Spleen (tissue), 11 donors: ENCODE measurements around the gene TMTC4. TPM values are rescaled to one million over a fixed set of nuclear protein-coding genes. Genes with fewer than 3 reads are reported as not detected.

Source experiments
- DNase-seq: peaks from one replicate; pipeline ENCODE4 v3.0.0-alpha.2; 2020
- H3K27ac ChIP-seq, 8 donors: fragments of 200-600 bp; sonication (generic) in 7 of 8; 1 replicate in 4 of 8; 2 replicates in 4 of 8; pipeline versions ENCODE4 v1.5.0 to v1.8.0; 2016 to 2021; ENCODE audit warnings: inconsistent platforms in 4 of 8, mild to moderate bottlenecking in 4 of 8, moderate library complexity in 1 of 8
- H3K27me3 ChIP-seq, 7 donors: fragments of 200-600 bp; sonication (generic) in 6 of 7; replicated peaks in 1 of 7; 1 replicate in 4 of 7; 2 replicates in 3 of 7; pipeline versions ENCODE4 v1.5.0 to v1.8.0; 2016 to 2021; ENCODE audit warnings: inconsistent platforms in 3 of 7, mild to moderate bottlenecking in 1 of 7
- H3K36me3 ChIP-seq, 6 donors: fragments of 200-600 bp; sonication (generic) in 5 of 6; 1 replicate in 4 of 6; 2 replicates in 2 of 6; pipeline versions ENCODE4 v1.5.0 to v1.8.0; 2016 to 2021; ENCODE audit warnings: inconsistent platforms in 2 of 6
- H3K4me1 ChIP-seq, 6 donors: fragments of 200-600 bp; sonication (generic) in 5 of 6; 1 replicate in 3 of 6; 2 replicates in 3 of 6; pipeline versions ENCODE4 v1.5.0 to v1.8.0; 2016 to 2021; ENCODE audit warnings: inconsistent platforms in 3 of 6
- H3K4me3 ChIP-seq, 8 donors: fragments of 200-600 bp; sonication (generic) in 7 of 8; 1 replicate in 4 of 8; 2 replicates in 4 of 8; pipeline versions ENCODE4 v1.5.0 to v1.8.0; 2016 to 2021; ENCODE audit warnings: inconsistent platforms in 4 of 8, mild to moderate bottlenecking in 4 of 8, moderate library complexity in 2 of 8
- H3K9me3 ChIP-seq, 8 donors: fragments of 200-600 bp; sonication (generic) in 7 of 8; 1 replicate in 4 of 8; 2 replicates in 4 of 8; pipeline versions ENCODE4 v1.5.0 to v1.8.0; 2016 to 2021; ENCODE audit warnings: inconsistent platforms in 4 of 8
- CTCF ChIP-seq, 11 experiments: fragments of 200-600 bp in 7 of 11; fragments of 450-650 bp in 4 of 11; sonication (generic) in 4 of 11; IDR thresholded peaks in 8 of 11; conservative IDR thresholded peaks in 3 of 11; 1 replicate in 7 of 11; 2 replicates in 4 of 11; pipeline versions ENCODE4 v1.4.0 to v1.8.0; 2016 to 2021; ENCODE audit warnings: antibody characterized with exemption in 11 of 11, inconsistent platforms in 4 of 11, mild to moderate bottlenecking in 1 of 11
- POLR2A ChIP-seq, 3 donors: fragments of 450-650 bp; IDR thresholded peaks; one replicate each; pipeline ENCODE4 v1.5.1; 2017; ENCODE audit warnings: antibody characterized with exemption in 3 of 3, mild to moderate bottlenecking in 1 of 3
- POLR2AphosphoS5 ChIP-seq, 3 donors: sonication (generic); formaldehyde crosslinking; IDR thresholded peaks; one replicate each; pipeline ENCODE4 v1.5.1; 2017; ENCODE audit warnings: antibody characterized with exemption in 3 of 3
- WGBS, 5 donors: extraction: QIAGEN DNeasy Blood & Tissue Kit in 3 of 5; methylation state at CpG; one replicate each; pipeline versions ENCODE4 v1.1.5 to v1.1.7; 2013 to 2018; 5-methylcytosine and 5-hydroxymethylcytosine counted together
- intact Hi-C: fragments of 100-400 bp; cut with DNase I; formaldehyde crosslinking; loops from one replicate; pipeline ENCODE4 v1.15.0; 2023; ENCODE audit warnings: low total_unique reads
- polyA plus RNA-seq, 3 donors: library from polyadenylated mRNA; stranded (reverse); fragments of 200-250 nt; gene quantifications; one replicate each; pipeline ENCODE4 v1.2.1, GENCODE V29; 2013
- total RNA-seq, 7 donors: library from RNA; depleted of rRNA in 3 of 7; stranded (reverse); fragments of >200 nt in 3 of 7; fragmentation: NEBNext Ultra II Directional in 4 of 7; extraction: Animal tissue kit (Norgen Biotek cat#: 25700) in 4 of 7; gene quantifications; one replicate each; pipeline versions ENCODE4 v1.1.0 to v1.2.1, GENCODE V29; 2016 to 2021
- donor health status: healthy with polysubstance abuse.
- donor health status: DM: no; HTN: no; CAD: no; lungs with moderate emphysema.
- donor health status: DM: no; HTN: no; CAD: no.
- donor health status: Bipolar disorder and iron deficiency.
- donor health status: healthy.
- donor health status: DM: no; HTN: no; CAD: no.
- donor health status: DM: yes; HTN: yes; CAD: no.

TMTC4 gene
- total and polyA plus RNA-seq, 10 donors: 3.7 to 17.7 (median 12.1) TPM

- no peaks in the 10 kb centered on the region for H3K36me3 ChIP-seq
- TF ChIP-seq POLR2AphosphoS5 (IDR thresholded peaks at IDR 0.05): no peak
- no peak for TF ChIP-seq POLR2A (IDR thresholded peaks at IDR 0.05)
- no peak for TF ChIP-seq CTCF (IDR thresholded peaks at IDR 0.05 in 8 of 11, conservative IDR thresholded peaks at IDR 0.05 in 3 of 11)
- intact Hi-C loops: no loop called here
- 70 to 73% (median 71%) methylated on average over 6 of the region's 6 CpGs for WGBS, 5 donors
- H3K27me3 ChIP-seq: no peaks in the 10 kb centered on the region
- H3K4me1 ChIP-seq: peaks cover 0 to 26% (median 16%) of the 10 kb centered on the region in 6 donors
- no peak for DNase-seq
- peak overlapping the region in 2 of 8 donors; percentile 66 to 87 for H3K4me3 ChIP-seq
- no peaks in the 10 kb centered on the region for H3K9me3 ChIP-seq
- peak overlapping the region in 4 of 8 donors; percentile 85 to 92 (median 88) for H3K27ac ChIP-seq
These were observed 85.3 kb downstream of the TMTC4 start for GRCh38 chr13:100589178-100589725.

DNA sequence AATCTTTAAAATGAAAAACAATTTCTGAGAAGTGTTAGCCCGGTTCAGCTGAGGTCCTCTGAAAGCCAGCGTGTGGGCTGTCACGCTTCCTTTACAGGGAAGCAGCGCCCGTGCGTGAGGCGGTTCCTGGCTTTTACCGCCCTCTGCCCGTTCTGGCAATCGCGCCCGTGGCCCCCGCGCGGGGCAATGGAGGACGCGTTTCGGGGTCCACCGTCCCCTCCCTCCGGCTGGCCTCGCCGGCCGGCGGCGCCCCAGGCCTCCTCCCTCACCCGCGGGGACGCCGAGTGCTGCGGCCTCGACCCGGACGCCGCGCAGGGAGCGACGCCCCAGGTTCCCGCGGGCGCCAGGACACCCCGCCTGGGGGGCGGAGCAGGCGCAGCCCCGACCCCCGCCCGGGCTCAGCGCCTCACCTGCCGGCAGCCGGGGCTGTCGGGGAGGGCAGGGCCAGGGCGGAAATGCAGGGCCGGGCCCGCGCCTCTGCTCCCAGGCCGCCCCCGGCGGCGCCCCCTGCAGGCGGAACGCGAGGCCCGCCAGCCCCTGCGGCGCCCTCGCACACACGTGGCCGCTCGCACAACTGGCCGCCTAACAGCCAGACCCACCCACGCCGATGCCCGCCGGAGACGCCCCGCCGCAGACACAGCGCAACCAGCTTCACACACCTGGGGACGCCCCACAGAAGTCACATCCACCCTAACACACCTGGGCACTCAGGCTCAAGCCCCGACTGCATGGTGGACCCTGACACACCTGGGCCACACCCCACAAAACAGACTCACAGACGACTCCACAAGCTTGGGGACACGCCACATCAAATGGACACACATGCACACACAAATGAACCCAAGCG lies 86.0 kb downstream of the TMTC4 start, which contains the start of gene GGACT:
TSS of gene GGACT (minus strand) at position 459 of the 847 bp plus-strand sequence. CDS start 56,198 bp downstream, outside the sequence.
- intact Hi-C loops: no loop called here
- 9 to 19% (median 10%) methylated on average over 24 to 82 of the region's 82 CpGs for WGBS, 5 donors

GRCh38 chr13:100584896-100585295 lies 89.7 kb downstream of the TMTC4 start:
- no peak for TF ChIP-seq POLR2AphosphoS5 (IDR thresholded peaks at IDR 0.05)
- TF ChIP-seq CTCF (IDR thresholded peaks at IDR 0.05 in 8 of 11, conservative IDR thresholded peaks at IDR 0.05 in 3 of 11): no peak
- no peak for TF ChIP-seq POLR2A (IDR thresholded peaks at IDR 0.05)
- H3K27me3 ChIP-seq: no peaks in the 10 kb centered on the region
- H3K27ac ChIP-seq: no peak overlapping the region
- H3K4me3 ChIP-seq: no peak overlapping the region
- intact Hi-C loops: no loop called here
- peaks cover 0 to 26% (median 16%) of the 10 kb centered on the region in 6 donors for H3K4me1 ChIP-seq
- H3K36me3 ChIP-seq: peaks cover 0 to 24% (median 0%) of the 10 kb centered on the region in 6 donors
- H3K9me3 ChIP-seq: no peaks in the 10 kb centered on the region
- DNase-seq: no peak
- 59 to 76% (median 65%) methylated on average over 5 of the region's 5 CpGs for WGBS, 5 donors

More for the DNA sequence above, 86.0 kb downstream of the TMTC4 start, which contains the start of gene GGACT:
- Histone ChIP-seq H3K4me3 (peak within 1 kb of the TSS; percentile 17 to 87 (median 58)), H3K9me3 (no peaks in the 10 kb centered on the region), H3K36me3 (no peaks in the 10 kb centered on the region), H3K4me1 (peaks cover 0 to 26% (median 16%) of the 10 kb centered on the region in 6 donors), H3K27ac (peak within 1 kb of the TSS; percentile 83 to 92 (median 88)), H3K27me3 (no peaks in the 10 kb centered on the region)
- DNase-seq: peak; percentile 96
- TF ChIP-seq CTCF (IDR thresholded peaks at IDR 0.05 in 8 of 11, conservative IDR thresholded peaks at IDR 0.05 in 3 of 11): peak; percentile 27 to 90 (median 84)
- TF ChIP-seq POLR2AphosphoS5 (IDR thresholded peaks at IDR 0.05): peak in 2 of 3 donors; percentile 42 to 60
- no peak for TF ChIP-seq POLR2A (IDR thresholded peaks at IDR 0.05)

GRCh38 chr13:100581504-100581903 lies 93.1 kb downstream of the TMTC4 start:
- Histone ChIP-seq H3K27ac (no peak overlapping the region), H3K4me1 (no peaks in the 10 kb centered on the region), H3K4me3 (no peak overlapping the region), H3K27me3 (no peaks in the 10 kb centered on the region), H3K36me3 (peaks cover 0 to 46% (median 0%) of the 10 kb centered on the region in 6 donors), H3K9me3 (no peaks in the 10 kb centered on the region)
- 90 to 95% (median 94%) methylated on average over 2 of the region's 2 CpGs for WGBS, 5 donors
- intact Hi-C loops: no loop called here
- DNase-seq: no peak
- TF ChIP-seq POLR2AphosphoS5 (IDR thresholded peaks at IDR 0.05): no peak
- no peak for TF ChIP-seq POLR2A (IDR thresholded peaks at IDR 0.05)
- no peak for TF ChIP-seq CTCF (IDR thresholded peaks at IDR 0.05 in 8 of 11, conservative IDR thresholded peaks at IDR 0.05 in 3 of 11)
